HG03060 (cell line): ENCODE results near the gene ALKBH4.
A peak's percentile ranks its signal among the peaks of the same experiment; 100 is the strongest.
"Not testable (repeated sequence)": the region's sequence is repeated elsewhere in the genome, so short reads cannot be mapped to it uniquely, and the experiment has no call there.

Experiments used
- ATAC-seq: cut with Tn5 transposase; IDR thresholded peaks from one replicate; pipeline ENCODE4 v1.9.1; 2021; ENCODE audit warnings: low read depth, moderate number of reproducible peaks; ENCODE audit not compliant: unreplicated experiment

ALKBH4 gene

DNA sequence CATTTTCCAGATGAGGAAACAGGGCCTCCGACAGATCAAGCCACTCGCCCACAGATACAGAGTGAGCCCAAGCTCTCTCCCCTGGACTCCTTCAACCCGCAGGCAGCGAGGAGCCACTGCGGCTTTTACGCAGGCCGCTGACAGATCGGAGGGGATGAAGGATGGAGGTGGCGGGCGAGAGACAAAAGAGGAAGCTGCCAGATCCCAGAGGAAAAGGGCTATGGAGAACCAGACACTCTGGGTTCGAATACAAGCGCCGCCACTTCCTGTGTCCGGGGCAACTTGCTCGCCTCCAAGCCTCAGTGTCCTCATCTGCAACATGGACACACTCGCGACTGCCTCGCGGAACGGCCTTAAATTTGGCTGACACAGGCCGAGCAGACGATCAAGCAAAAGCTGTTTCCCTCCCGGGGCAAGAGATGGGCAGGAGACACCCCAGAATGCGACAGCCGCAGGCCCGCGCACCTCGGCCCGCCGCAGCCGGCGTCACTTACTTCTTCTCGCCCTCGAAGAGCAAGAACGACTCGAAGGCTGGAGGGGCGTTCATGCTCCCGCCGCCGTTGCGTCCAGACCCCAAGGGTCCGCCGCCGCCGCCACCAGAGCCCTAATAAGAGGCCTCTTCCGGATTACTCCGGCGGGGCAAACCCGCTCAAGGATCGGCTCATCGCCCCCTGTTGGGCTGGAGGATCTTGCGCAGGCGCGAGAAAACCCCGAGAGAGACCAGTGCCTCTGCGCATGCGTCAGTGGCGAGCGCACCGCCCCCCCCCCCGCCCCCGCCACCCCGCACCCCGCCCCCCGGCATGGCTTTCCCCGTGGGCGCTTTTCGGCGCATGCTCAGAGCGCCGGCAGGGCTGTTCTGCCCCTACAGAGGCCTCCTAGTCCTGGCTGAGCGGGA lies 13.9 kb upstream of the ALKBH4 start, which contains the start of gene POLR2J:
POLR2J (minus strand) TSS at position 609 of the 895 bp plus-strand sequence; CDS start at position 547, 62 bp downstream.
- peak; percentile 64 for ATAC-seq

DNA sequence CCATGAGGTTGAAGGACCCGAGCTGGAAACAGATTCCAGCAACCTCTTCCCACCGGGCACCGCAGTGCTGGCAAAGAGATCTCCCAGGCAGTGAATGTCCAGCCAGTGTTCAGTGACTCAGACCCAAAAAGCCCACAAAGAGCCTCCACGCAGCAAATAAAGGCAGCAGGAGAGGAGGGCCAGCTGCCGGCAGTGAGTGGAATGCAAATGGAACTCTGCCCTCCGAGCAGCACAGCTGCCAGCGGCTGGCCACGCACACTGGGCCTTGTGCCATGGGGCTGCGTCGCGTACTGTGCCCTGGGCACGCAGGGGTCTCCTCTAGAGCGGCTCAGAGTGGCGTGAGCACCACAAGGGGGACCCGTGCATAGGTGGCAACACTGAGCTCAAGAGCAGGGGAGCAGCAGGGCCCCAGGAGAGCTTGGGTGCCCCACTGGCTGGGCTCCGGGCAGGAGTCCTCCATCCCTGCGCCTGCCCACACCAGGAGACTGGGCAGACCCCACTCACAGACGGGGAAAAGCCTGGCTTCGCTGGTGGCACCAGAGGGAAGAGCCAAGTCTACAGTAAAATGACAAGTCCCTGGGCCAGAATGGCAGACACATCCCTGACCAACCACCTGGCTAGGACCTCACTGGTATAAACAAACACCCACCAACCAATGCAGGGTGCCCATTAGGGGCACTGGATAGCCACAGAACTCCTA lies 10.2 kb upstream of the ALKBH4 start:
- not testable (repeated sequence) for ATAC-seq

DNA sequence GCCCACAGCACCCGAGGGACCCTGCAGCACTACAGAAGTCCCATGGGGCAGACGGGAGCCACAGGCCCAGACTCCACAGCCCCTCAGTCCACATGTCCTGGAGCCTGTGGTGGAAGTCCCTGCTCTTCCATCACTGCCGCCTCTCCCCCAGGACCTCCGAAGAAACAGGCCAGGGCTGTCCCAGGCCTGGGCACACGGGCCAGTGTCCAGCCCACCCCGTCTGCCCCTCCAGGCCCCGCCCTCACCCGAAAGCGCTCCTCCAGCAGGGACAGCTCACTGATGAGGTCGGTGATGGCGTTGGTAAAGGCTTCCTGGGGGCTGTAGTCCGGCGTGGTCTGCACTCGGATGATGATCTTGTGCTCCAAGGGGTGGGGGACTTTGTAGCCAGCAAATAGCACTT lies 9.5 kb upstream of the ALKBH4 start:
- not testable (repeated sequence) for ATAC-seq

DNA sequence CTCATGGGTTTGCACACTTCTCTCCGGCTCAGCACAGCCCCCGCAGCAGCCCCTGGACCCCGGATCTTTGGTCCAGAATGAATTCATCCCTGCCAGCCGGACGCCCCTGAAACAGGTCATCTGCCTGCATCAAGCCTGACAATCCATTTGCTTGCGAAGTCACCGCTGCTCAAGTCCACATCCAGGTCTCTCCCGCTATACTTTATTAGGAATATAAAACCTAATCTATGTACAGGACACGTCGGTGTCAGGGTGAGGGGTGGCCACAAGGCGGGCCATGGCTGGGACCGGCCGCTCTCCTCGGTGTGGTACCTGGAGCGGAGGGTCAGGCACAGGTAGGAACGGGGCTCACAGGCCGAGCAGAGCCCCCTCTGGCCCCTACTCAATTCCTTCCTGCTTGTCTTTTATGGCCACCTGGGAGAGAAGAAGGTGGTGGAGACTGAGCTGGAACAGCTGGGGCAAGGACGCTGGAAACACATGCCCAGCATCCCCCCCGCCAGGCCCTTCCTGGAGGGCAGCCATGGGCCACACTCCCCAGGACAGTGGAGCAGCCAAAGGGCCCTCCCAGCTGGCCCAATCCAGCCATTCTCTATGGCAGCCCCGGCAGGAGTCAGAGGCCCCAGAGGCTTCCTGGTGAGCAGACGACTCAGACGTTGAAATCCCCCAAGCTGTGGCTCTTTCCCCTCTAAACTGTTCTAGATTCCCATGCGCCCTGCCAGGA lies 8.8 kb upstream of the ALKBH4 start:
- ATAC-seq = no peak

DNA sequence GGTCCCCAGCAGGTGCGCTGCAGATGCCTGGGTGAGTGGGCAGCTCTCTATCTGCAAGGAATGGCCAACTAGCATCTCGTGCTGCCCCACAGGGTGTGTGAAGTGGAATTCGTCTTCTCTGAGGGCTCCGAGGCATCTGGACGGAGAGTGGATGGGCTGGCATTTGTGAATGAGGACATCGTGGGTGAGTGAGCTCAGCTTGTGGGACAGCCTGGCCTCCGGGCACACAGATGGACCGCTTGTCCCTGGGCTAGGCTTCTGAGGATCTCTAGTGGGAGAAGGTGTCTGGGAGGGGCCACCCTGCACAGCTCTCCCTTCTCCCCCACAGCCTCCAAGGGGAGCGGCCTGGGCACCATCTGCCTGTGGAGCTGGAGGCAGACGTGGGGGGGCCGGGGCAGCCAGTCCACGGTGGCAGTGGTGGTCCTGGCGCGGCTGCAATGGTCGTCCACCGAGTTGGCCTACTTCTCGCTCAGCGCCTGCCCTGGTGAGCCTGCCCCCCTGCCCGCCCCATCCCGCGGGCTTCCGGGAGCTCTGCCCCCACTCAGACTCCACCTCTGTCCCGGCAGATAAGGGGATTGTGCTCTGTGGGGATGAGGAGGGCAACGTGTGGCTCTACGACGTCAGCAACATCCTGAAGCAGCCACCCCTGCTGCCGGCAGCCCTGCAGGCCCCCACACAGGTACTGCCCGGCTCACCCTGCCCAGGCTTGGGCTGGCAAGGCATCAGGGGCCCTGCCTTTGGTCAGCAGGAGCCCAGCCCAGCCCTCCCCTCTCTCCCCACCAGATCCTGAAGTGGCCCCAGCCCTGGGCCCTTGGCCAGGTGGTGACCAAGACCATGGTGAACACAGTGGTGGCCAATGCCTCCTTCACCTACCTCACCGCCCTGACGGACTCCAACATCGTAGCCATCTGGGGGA lies 7.7 kb upstream of the ALKBH4 start:
- no peak for ATAC-seq

DNA sequence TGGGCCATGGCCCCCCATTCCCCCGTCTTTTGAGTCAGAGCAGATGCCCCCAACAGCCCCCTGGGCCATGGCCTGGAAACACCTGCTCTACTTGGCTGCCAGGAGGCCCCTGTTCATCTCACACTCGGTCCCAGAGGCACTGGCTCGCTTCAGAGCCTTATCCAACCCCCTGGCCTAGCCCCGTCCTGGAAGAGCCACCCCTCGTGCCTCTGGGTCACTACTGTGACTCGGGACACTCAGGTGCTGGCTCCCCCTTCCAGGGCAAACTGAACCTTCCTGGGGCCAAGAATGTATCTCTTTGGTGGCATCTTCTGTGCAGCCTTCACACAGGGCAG lies 7.1 kb upstream of the ALKBH4 start:
- no peak for ATAC-seq

DNA sequence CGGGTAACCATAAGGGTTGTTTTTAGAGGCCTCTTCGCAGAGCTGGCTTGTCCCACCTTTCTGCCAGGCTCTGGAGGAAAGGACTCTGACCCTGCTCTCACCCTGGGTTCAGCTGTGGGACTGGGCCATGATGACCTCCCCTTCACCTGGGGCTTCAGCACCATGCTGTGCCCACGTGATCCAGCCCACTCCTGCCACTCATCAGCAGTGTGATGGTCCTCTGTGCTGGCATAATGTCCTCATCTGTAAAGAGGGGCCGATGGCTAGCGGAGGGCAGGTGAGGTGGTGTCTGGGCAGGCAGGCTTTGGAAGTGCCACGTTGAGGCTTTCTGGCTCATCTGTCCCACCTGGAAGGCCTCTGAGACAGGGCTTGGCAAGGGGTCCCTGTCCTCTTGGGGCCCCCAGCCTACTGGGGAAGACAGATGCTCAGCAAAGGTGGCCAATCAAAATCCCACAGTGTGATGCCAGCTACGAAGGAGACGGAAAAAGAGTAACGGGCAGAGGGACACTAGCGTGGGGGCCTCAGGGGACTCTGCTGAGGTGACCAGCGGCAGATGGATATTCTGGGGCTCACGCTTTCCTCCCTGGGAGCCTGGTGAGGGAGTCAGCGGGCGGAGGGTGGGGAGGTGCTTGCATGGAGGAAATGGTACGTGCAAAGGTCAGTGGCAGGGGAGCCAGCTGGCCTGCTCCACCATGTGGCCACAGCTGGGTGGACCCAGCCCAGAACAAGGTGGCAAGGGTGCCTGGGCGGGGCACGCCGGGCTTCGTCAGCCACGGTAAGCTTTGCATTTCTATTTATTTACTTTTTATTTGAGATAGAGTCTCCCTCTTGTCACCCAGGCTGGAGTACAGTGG lies 5.5 kb upstream of the ALKBH4 start:
- ATAC-seq = no peak

DNA sequence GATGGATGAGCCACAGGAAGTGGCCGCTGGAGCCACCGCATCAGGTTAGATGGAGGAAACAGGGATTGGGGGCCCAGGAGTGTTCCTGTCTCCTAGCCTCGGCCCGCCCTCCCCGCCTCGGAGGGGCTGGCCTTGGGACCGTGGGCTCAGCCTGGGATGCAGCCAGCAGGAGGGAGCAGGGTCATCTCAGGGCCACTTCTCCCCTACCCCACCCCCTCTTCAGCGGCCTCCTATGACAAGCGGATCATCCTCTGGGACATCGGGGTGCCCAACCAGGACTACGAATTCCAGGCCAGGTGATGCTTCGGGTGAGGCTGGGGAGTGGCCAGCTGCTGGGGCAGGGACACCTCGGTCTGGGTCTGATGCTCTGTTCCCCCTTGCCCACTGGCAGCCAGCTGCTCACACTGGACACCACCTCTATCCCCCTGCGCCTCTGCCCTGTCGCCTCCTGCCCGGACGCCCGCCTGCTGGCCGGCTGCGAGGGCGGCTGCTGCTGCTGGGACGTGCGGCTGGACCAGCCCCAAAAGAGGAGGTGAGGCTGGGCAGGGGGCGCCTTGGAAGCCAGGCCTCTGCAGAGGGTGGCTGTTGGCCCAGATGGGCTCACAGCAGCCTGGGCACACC lies 4.8 kb upstream of the ALKBH4 start:
- no peak for ATAC-seq

DNA sequence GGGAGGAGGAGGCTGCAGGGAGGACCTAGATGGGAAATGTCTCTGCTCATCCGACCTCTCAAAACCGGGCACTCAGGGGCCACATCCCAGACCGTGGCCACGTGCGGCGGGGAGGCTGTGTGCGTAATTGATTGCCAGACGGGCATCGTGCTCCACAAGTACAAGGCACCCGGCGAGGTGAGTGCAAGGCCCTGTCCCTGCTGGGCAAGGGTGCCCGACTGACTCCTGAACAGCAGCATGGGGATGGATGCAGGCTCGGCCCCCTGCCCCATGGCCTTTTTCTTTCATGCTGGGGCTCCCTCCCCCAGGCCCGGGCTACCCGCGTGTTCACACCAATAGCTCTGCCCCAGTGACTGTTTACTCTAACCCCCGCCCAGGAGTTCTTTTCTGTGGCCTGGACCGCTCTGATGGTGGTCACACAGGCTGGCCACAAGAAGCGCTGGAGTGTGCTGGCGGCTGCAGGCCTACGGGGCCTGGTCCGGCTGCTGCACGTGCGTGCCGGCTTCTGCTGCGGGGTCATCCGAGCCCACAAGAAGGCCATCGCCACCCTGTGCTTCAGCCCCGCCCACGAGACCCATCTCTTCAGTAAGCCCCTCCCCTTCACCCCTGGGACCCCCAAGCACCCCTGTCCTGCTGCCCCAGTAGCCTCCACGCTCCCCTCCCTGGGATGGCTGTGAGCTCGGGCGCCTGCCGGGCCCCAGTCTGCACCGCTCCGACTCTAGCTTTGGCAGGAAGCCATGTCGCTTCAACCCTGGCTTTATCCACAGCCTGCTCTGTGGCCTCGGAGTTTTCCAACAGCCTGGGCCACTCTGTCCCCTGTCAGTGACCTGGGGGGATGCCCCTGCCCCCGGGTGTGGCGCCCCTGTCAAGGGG lies 4.1 kb upstream of the ALKBH4 start:
- no peak for ATAC-seq

DNA sequence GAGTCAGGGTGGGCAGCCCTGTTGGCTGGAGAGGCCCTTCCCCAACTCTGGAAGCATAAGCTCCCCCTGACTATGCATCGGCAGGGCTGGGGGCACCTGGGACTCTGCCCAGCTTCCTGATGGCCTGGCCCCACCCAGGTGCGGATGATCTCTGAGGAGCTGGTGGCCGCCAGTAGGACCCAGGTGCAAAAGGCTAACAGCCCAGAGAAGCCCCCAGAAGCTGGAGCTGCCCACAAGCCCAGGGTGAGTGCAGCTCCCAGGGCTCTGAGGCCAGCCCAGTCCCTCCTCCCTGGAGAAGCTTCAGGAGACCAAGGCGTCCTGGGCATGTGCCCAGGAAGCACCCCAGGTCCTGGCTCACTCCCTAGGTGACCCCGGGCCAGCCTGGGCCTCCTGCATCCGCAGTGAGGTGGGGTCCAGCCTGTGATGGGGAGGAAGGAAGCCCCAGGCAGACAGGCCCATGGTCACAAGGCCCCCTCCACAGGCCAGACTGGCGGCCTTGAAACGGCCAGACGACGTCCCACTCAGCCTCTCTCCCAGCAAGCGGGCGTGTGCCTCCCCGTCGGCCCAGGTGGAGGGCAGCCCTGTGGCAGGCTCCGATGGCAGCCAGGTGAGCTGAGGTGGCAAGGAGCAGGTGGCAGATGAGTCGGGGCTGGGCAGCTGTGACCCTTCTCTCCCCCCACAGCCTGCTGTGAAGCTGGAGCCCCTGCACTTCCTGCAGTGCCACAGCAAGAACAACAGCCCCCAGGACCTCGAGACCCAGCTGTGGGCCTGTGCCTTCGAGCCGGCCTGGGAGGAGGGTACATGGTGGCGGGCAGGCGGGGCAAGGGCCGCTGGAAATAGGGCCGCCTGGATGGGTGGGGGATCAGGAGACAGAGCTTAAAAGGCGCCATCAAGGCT lies 3.2 kb upstream of the ALKBH4 start:
- no peak for ATAC-seq

DNA sequence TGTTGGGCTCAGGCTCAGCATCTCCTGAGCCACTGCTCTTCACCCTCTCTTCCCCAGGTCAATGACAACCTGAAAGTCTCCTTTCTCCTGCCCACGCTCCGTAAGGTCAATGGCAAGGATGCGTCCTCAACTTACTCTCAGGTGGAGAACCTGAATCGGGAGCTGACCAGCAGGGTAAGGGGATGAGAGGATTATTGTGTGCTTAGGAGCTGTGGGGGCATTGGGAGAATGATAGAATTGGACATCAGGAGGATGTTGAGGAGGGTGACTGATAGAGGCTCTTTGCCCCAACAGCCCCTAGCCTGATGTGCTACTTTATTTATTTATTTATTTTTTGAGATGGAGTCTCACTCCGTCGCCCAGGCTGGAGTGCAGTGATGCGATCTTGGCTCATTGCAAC lies 1.4 kb upstream of the ALKBH4 start:
- no peak for ATAC-seq

DNA sequence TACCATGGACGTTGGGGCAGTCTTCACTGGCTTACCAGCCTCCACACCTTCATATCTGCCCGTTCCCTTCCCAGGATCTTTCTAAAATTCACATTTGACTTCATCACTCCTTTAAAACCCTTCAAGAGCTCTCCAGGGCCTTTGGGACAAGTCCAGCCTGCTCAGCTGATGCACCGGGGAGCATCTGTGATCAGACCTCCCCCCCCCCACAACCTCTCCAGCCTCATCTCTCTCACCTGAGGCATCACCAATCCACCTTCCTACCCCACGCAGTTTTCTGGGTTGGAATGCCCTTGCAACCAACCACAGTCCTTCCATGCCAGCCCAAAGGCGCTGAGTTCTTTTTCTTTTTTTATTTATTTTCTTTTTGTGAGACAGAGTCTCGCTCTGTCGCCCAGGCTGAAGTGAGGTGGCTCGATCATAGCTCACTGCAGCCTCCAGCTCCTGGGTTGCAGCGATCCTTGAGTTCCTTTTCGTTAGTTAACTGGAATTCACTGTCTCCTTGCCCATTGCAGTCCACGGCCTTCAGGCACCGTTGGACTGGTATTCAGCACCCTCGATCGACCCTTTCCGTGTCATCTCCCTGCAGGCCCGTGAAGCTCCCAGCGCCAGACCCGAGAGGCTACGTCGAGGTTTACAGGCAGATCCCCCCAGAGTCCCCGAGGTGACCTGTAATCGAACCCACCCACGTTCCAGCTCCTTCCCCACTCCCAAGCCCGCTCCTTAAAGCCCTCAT lies 654 bp downstream of the ALKBH4 start:
- no peak for ATAC-seq

DNA sequence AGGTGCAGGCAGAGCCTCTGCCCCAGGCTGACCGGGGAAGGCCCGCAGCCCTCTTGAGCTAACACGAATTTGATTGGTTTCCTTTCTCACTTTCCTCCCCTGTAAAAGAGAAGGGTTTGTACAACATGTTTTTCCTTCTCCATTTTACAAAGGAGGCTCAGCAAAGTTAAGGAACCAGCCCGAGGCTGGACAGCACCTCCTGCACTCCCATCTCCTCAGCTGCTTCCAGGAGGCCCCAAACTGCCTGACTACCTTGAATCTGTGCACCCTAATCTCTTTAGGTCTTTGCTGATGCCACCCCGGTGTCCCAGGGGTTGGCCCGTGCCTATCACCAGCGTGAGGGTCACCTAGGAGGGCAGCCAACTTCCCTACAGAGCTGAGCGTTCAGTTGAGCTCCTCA lies 4.2 kb downstream of the ALKBH4 start:
- ATAC-seq = no peak

DNA sequence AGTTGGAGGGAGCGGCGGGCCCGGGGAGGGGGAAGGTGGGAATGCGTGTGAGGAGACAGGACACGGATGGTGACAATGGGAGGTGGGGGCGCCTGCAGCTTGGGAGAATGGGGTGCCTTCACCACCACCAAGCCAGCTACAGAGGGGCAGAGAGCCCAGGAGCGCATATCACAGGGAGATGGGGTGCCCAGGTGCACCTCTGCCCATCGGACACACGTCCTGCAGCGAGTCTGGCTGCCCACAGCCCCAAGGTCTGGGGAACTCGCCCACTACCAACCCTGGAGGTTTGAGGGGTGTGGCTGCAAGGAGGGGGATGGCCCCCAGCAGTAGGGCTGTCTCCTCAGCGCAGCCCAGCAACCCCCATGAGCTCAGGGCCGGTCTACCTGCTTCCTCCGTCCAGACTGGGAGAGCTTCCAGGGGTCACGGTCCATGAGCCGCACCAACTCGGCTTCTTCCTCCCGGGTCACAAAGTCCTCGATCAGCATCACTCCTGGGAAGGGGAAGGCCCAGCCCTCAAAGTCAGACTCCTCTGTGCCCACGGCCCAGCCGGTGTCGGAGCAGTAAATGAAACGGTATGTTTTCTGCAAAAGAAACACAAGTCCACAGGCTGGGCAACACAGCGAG lies 5.3 kb downstream of the ALKBH4 start:
- ATAC-seq = no peak

DNA sequence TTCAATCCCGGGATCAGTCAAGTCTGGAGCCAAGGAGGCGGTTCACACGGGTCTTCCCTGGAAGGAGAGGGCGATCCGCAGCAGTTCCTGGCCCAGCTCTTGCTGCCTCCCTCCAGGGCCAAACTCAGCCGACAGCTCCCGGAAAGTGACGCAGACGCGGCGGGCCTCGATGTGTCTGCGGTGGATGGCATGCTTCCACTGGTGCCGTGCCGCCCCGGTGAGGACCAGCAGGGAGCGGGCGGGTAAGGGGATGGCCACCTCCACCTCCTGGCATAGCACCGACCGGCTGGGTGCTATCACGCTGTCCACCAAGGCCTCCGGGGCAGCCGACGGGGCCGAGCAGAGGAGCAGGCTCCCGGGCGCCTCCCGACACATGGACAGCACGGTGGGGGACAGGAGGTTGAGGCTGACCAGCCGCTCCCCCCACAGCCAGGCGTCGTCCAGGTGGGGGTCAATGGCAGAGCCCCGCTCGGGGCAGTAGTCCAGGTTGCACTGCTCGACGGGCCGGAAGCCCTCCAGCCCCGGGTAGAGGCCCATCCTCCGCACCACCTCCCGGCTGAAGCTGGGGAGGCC lies 7.2 kb downstream of the ALKBH4 start:
- no peak for ATAC-seq

DNA sequence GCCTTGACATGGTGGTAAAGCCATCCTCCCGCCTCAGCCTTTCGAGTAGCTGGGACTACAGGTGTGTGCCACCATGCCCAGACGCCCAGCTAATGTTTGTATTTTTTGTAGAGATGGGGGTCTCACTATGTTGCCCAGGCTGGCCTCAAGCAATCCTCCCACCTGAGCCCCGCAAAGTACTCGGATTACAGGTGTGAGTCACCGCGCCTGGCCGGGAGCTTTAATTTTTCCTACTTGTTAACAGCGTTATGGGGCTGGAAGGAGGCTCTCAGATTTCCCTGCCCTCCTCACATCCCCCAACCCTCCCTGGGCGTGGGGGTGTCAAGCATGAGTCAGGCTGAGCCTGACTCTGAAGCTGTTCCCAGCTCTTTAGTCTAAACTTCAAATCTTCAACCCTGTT lies 8.3 kb downstream of the ALKBH4 start:
- ATAC-seq = no peak
